Left kidney (tissue), 8 donors: Measurements from ENCODE around the gene GMEB1. TPM values are rescaled to one million over a fixed set of nuclear protein-coding genes. Genes with fewer than 3 reads are reported as not detected.
A peak's percentile ranks its signal among the peaks of the same experiment; 100 is the strongest.
"Not testable (repeated sequence)": the region's sequence is repeated elsewhere in the genome, so short reads cannot be mapped to it uniquely, and the experiment has no call there.

Source experiments
- DNase-seq: peaks from one replicate; pipeline ENCODE4 v3.0.0-alpha.2; 2013
- long read RNA-seq, 8 donors: transcript quantifications; one replicate each; lab custom pipeline, GENCODE V29; 2026
- polyA plus RNA-seq: library from polyadenylated mRNA; unstranded; fragments of 120-200 nt; gene quantifications from one replicate; pipeline ENCODE4 v1.2.1, GENCODE V29; 2013; ENCODE audit not compliant: insufficient read length

Gene GMEB1, protein sequence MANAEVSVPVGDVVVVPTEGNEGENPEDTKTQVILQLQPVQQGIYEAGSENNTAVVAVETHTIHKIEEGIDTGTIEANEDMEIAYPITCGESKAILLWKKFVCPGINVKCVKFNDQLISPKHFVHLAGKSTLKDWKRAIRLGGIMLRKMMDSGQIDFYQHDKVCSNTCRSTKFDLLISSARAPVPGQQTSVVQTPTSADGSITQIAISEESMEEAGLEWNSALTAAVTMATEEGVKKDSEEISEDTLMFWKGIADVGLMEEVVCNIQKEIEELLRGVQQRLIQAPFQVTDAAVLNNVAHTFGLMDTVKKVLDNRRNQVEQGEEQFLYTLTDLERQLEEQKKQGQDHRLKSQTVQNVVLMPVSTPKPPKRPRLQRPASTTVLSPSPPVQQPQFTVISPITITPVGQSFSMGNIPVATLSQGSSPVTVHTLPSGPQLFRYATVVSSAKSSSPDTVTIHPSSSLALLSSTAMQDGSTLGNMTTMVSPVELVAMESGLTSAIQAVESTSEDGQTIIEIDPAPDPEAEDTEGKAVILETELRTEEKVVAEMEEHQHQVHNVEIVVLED
- 20.6 TPM for polyA plus RNA-seq
- long read RNA-seq, donor 1, full-length matches to known transcripts = 5 of 13 reads
- long read RNA-seq, donor 1, partial matches to known transcripts = 8 of 13 reads
- long read RNA-seq, donor 1, other reads (novel, unspliced or antisense) = 0 of 13 reads
- long read RNA-seq, donor 2, full-length matches to known transcripts = 7 of 7 reads
- long read RNA-seq, donor 2, partial matches to known transcripts = 0 of 7 reads
- long read RNA-seq, donor 2, other reads (novel, unspliced or antisense) = 0 of 7 reads
- long read RNA-seq, donor 3, partial matches to known transcripts = 0 of 3 reads
- long read RNA-seq, donor 3, other reads (novel, unspliced or antisense) = 0 of 3 reads
- long read RNA-seq, donor 4 = 0 reads
- long read RNA-seq, donor 5, full-length matches to known transcripts = 4 of 4 reads
- long read RNA-seq, donor 5, partial matches to known transcripts = 0 of 4 reads
- long read RNA-seq, donor 5, other reads (novel, unspliced or antisense) = 0 of 4 reads
- long read RNA-seq, donor 6, full-length matches to known transcripts = 3 of 3 reads
- long read RNA-seq, donor 6, partial matches to known transcripts = 0 of 3 reads
- long read RNA-seq, donor 6, other reads (novel, unspliced or antisense) = 0 of 3 reads
- long read RNA-seq, donor 7, partial matches to known transcripts = 0 of 1 reads
- long read RNA-seq, donor 7, other reads (novel, unspliced or antisense) = 0 of 1 reads
- long read RNA-seq, donor 8, full-length matches to known transcripts = 1 of 1 reads
- long read RNA-seq, donor 8, partial matches to known transcripts = 0 of 1 reads
- long read RNA-seq, donor 8, other reads (novel, unspliced or antisense) = 0 of 1 reads

GRCh38 chr1:28668191-28668955 is at the start of gene GMEB1:
TSS of gene GMEB1 (plus strand) at chr1:28668784. CDS start at chr1:28683613, 14,829 bp downstream.
- peak; percentile 86 for DNase-seq

DNA sequence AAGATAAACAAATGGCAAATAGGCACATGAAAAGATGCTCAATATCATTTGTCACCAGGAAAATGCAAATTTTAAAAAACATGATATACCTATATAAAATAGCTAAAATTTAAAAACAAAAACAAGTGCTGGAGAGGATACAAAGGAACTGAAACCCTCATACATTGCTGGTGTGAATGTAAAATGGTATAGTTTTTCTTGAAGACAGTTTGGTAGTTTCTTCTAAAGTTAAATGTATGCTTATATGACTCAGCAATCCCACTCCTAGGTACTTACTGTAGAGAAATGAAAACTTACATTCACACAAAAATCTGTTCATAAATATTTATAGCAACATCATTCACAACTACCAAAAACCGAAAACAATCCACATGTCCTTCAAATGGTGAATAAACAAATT is 36.9 kb upstream of the GMEB1 start:
- no peak for DNase-seq

DNA sequence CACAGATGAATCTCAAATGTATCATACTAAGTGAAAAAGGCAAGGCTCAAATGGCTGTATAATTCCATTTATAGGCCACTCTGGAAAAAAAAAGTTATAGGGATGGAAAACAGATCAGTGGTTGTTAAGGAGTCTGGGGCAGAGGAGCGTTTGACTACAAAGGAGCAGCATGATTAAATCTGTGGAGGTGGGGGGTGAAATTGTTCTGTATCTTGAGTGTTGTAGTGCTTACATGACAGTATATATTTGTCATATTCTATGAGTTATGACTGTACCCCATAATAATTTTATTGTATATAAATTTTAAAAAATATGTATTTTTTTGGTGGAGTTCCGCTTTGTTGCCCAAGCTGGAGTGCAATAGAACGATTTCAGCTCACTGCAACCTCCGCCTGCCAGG is 36.0 kb upstream of the GMEB1 start:
- no peak for DNase-seq

DNA sequence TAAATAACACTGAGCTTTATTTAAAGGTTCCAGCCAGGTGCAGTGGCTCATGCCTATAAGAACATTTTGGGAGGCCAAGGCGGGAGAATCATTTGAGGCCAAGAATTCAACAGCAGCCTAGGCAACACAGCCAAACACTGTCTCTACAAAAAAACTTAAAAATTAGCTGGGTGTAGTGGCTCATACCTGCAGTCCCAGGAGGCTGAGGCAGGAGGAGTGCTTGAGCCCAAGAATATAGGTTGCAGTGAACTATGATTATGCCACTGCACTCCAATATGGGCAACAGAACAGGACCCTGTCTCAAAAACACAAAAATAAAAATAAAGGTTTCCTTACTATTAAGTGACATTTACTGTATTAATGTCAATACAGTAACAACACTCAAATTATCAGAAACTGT is 27.8 kb upstream of the GMEB1 start:
- DNase-seq = no peak

- DNase-seq = peak; percentile 32
These were observed 26.3 kb upstream of the GMEB1 start for GRCh38 chr1:28642056-28642846.

DNA sequence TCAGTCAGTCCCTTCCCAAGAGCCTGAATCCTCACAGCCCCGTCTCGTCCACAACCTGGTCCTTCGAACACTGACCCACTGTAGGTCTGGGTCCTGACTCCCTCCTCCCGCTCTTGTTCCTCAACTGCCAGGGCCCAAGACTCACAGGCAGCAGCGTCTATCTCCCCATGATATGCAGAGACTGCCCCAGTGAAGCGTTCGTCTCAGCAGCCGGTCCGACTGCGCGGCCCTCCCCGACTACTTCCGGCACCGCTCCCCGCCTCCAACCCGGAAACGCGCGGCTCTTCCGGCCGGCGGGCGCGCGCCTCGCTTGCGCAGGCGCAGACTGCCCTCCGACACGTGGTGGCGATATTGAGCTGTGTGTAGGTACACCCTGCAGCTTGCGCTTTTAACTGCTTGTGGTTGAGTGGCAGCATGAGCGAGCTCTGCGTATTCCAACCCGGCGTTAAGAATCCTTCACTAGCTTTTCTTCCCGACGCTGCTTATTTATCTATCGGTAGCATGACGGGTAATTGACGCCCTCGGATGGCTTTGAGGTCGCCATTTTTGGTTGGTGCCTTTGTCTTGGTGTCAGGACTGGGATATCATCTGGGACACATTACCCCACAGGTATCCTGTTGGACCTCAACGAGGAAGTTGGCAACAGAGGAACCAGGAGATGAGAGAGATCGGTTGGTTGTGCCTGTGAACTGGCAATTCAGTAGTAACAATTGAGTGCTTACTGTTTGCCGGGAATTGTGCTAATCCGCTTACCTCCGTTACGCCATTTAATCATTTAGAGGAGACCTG is 25.5 kb upstream of the GMEB1 start, which contains the start of gene TAF12:
Gene TAF12, minus strand, starts transcription at position 221 of the 789 bp plus-strand sequence. CDS start 20,986 bp downstream, outside the sequence.
- peak; percentile 93 for DNase-seq

- DNase-seq = no peak
These were observed 24.1 kb upstream of the GMEB1 start for GRCh38 chr1:28644494-28644893.

- not testable (repeated sequence) for DNase-seq
These were observed 23.2 kb upstream of the GMEB1 start for GRCh38 chr1:28645406-28645805.

DNA sequence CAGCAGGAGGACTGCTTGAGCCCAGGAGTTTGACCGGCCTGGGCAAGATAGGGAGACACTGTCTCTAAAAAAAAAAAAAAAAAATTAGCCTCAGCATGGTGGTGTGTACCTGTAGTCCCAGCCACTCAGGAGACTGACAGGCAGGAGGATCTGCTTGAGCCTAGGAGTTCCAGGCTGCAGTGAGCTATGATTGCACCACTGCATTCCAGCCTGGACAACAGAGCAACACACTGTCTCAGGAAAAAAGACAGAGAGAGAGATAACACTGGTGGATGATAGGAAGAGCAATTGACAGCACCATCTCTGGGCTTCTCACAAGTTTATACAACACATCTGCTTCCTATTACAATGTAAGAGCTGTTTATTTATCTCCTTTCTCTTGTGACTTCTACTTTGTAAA is 22.5 kb upstream of the GMEB1 start:
- no peak for DNase-seq

GRCh38 chr1:28648008-28648473 is 20.5 kb upstream of the GMEB1 start:
- DNase-seq = peak; percentile 93

- peak; percentile 96 for DNase-seq
These were observed 19.9 kb upstream of the GMEB1 start, which contains the start of gene RNU11 for GRCh38 chr1:28648474-28649198. TSS of gene RNU11 (plus strand) at chr1:28648600.

- not testable (repeated sequence) for DNase-seq
These were observed 15.5 kb upstream of the GMEB1 start for GRCh38 chr1:28653063-28653462.

- not testable (repeated sequence) for DNase-seq
These were observed 14.7 kb upstream of the GMEB1 start for GRCh38 chr1:28653870-28654269.

DNA sequence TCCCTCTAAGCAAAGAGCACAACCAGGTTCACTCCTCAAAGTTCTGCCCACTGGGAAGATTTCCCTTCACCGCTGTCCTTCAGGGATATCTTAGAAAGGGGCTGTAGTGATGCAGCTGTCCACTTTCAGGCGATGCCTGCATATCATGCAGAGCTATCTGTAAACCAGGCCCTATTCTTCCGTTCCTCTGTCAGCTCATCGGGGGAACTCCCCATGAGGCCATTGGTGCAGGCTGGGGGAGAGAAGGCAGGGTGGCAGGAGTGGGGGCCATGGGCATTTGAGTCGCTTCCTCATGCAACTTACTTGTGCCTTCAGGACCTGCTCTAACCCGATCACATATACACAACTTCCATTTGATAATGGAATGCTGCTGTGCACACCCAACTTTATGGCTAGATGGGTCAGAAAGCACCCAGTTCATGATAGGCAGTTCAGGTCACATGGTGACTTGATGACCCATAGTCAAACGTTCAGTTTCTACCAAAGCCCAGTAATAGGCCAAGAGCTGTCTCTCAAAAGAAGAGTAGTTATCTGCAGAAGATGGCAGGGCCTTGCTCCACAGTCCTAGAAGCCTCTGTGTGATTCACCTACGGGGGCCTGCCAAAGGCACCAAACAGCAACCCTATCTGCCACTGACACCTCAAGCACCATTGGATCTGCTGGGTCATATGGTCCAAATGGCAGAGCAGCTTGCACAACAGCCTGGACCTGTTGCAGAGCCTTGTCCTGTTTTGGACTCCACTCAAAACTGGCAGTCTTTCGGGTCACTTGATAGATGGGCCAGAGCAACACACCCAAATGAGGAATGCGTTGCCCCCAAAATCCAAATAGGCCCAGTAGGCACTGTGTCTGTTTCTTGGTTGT is 12.9 kb upstream of the GMEB1 start:
- DNase-seq = not testable (repeated sequence)

- no peak for DNase-seq
These were observed 12.2 kb upstream of the GMEB1 start for GRCh38 chr1:28656335-28656734.

DNA sequence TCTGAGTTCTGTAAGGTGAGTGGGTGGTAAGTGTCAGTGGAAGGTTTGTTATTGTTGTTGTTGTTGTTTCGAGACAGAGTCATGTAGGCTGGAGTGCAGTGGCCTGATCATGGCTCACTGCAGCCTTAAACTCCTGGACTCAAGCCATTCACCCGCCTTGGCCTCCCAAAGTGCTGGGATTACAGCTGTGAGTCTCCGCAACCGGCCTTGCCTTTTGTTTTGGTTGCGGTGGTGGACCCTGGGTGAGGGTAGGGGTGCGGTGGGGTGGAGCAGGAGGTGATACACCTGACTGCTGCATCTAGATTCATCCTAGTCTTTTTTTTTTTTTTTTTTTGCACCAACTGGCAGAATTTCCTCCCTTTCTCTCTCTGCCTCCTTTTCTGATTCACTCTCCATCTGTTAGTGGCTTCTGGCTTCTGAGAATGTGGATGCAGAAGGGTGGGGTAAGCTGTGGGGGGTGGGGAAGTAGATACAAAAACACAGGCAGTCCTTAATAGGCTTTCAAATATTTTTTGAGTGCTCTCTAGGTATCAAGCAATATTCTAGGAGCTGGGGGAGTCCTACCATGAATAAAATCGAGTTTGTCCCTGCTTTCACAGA is 4.6 kb upstream of the GMEB1 start:
- no peak for DNase-seq

GRCh38 chr1:28666806-28667205 is 1.8 kb upstream of the GMEB1 start:
- DNase-seq = no peak
